Measurements from ENCODE around the gene MFAP4.
A peak's percentile ranks its signal among the peaks of the same experiment; 100 is the strongest.

The MFAP4 gene

DNA sequence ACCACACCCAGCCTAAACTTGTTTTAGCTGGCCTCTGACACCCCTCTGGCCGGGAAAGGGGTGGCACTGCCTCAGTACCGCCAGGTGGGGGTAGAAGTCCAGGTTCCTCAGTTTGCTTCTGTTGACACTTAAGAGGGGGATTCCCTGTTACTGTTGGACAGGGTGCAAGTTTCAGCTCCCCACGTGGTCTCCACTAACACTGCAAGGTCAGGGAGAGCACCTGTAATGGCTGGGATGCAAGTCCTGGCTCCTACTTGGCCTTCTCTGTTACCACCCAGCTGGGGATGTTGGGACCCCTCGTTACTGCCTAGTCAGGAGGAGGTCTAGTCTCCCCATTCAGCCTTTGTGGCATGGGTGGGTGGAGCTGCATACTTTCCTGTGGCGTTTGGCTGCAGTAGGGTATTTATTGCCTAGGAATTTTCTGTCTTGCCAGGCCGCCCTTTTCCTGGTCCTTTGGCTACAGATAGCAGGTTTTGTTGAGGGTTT, 10.6 kb upstream of the MFAP4 start:
- no peak for DNase-seq (ENCODE audit: extremely low read depth, insufficient read length)
- H3K27me3 ChIP-seq (replicated peaks; ENCODE audit: control insufficient read depth, insufficient read depth, low read length), result no peaks in the 10 kb centered on the region; the same call in 1 of the 2 replicates
- peak; percentile 56 for TF ChIP-seq CTCF (IDR thresholded peaks at IDR 0.05; ENCODE audit: insufficient read depth, low read length, poor library complexity, severe bottlenecking)
- H3K4me3 ChIP-seq (replicated peaks; ENCODE audit: low read depth, low read length), result no peak overlapping the region
- no peaks in the 10 kb centered on the region for H3K36me3 ChIP-seq (ENCODE audit: control insufficient read depth, insufficient read depth, low read length)

DNA sequence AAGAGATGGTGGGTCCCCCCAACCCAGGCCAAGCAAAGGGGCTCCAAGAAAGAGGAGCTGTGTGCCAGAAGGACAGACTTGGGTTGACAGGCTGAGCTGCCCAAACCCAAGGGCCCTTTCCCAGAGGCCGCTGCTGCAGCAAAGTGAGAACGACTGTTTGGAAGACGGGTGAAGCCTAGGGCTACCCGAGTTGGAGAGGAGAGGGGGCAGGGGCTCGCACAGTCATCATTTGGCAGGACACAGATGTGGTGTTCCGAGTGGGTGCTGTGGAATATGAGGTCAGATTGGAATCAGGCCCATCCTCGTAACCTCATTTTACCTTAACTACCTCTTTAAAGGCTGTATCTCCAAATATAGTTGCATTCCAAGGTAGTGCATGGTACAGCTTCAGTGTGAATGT, 5.3 kb upstream of the MFAP4 start:
- H3K27me3 ChIP-seq (replicated peaks; ENCODE audit: control insufficient read depth, insufficient read depth, low read length), result no peaks in the 10 kb centered on the region; the same call in 1 of the 2 replicates
- no peak for TF ChIP-seq CTCF (IDR thresholded peaks at IDR 0.05; ENCODE audit: insufficient read depth, low read length, poor library complexity, severe bottlenecking)
- H3K4me3 ChIP-seq (replicated peaks; ENCODE audit: low read depth, low read length), result no peak overlapping the region
- DNase-seq (ENCODE audit: extremely low read depth, insufficient read length), result no peak
- no peaks in the 10 kb centered on the region for H3K36me3 ChIP-seq (ENCODE audit: control insufficient read depth, insufficient read depth, low read length)

GRCh38 chr17:19391432-19391831, 4.4 kb upstream of the MFAP4 start:
- no peaks in the 10 kb centered on the region for H3K36me3 ChIP-seq (ENCODE audit: control insufficient read depth, insufficient read depth, low read length)
- no peak overlapping the region for H3K4me3 ChIP-seq (replicated peaks; ENCODE audit: low read depth, low read length)
- TF ChIP-seq CTCF (IDR thresholded peaks at IDR 0.05; ENCODE audit: insufficient read depth, low read length, poor library complexity, severe bottlenecking), result no peak
- no peaks in the 10 kb centered on the region; the same call in 1 of the 2 replicates for H3K27me3 ChIP-seq (replicated peaks; ENCODE audit: control insufficient read depth, insufficient read depth, low read length)
- no peak for DNase-seq (ENCODE audit: extremely low read depth, insufficient read length)

GRCh38 chr17:19390951-19391350, 4.0 kb upstream of the MFAP4 start:
- no peak for TF ChIP-seq CTCF (IDR thresholded peaks at IDR 0.05; ENCODE audit: insufficient read depth, low read length, poor library complexity, severe bottlenecking)
- Histone ChIP-seq H3K4me3 (replicated peaks; ENCODE audit: low read depth, low read length) (no peak overlapping the region), H3K27me3 (replicated peaks; ENCODE audit: control insufficient read depth, insufficient read depth, low read length) (no peaks in the 10 kb centered on the region; the same call in 1 of the 2 replicates), H3K36me3 (ENCODE audit: control insufficient read depth, insufficient read depth, low read length) (no peaks in the 10 kb centered on the region)
- no peak for DNase-seq (ENCODE audit: extremely low read depth, insufficient read length)

GRCh38 chr17:19388791-19389785, 2.1 kb upstream of the MFAP4 start:
- TF ChIP-seq CTCF (IDR thresholded peaks at IDR 0.05; ENCODE audit: insufficient read depth, low read length, poor library complexity, severe bottlenecking), result no peak
- Histone ChIP-seq H3K27me3 (replicated peaks; ENCODE audit: control insufficient read depth, insufficient read depth, low read length) (no peaks in the 10 kb centered on the region), H3K36me3 (ENCODE audit: control insufficient read depth, insufficient read depth, low read length) (peaks cover 3% of the 10 kb centered on the region; the same call in 1 of the 2 replicates), H3K4me3 (replicated peaks; ENCODE audit: low read depth, low read length) (no peak overlapping the region)
- DNase-seq (ENCODE audit: extremely low read depth, insufficient read length), result no peak

Measured in GM06990 (cell line).